Measurements from ENCODE around the gene NADK. TPM values are rescaled to one million over a fixed set of nuclear protein-coding genes. Genes with fewer than 3 reads are reported as not detected.

NADK gene
- total and polyA plus RNA-seq, 7 donors: 14.5 to 37.7 (median 24.7) TPM

- Histone ChIP-seq H3K4me1 (peaks cover 23% of the 10 kb centered on the region), H3K4me3 (no peak overlapping the region)
Measured at GRCh38 chr1:1783320-1783719, 5.0 kb upstream of the NADK start.

GRCh38 chr1:1782399-1783221, 4.3 kb upstream of the NADK start:
- peak in 3 of 4 donors; percentile 8 to 32 (median 8) for ATAC-seq
- H3K4me1 ChIP-seq: peaks cover 22% of the 10 kb centered on the region

More at GRCh38 chr1:1783320-1783719, 5.0 kb upstream of the NADK start:
- peaks cover 0 to 37% of the 10 kb centered on the region in 2 donors for H3K36me3 ChIP-seq (ENCODE audit: insufficient read depth in 1 of 2, low read depth in 1 of 2)
- intact Hi-C loops (cut with DNase I): no loop called here
- H3K27ac ChIP-seq: peak overlapping the region; percentile 50
- no peaks in the 10 kb centered on the region for H3K27me3 ChIP-seq (ENCODE audit: insufficient read depth in 3 of 3, low read length in 2 of 3)
- H3K9me3 ChIP-seq: no peaks in the 10 kb centered on the region
- 79 to 81% (median 80%) methylated on average over 8 of the region's 8 CpGs for WGBS, 3 donors
- TF ChIP-seq CTCF (IDR thresholded peaks at IDR 0.05): no peak
- ATAC-seq (no peak), DNase-seq (peak in 1 of 2 donors; percentile 46)

GRCh38 chr1:1781526-1781903, 3.2 kb upstream of the NADK start:
- Histone ChIP-seq H3K36me3 (ENCODE audit: insufficient read depth in 1 of 2, low read depth in 1 of 2) (peaks cover 0 to 19% of the 10 kb centered on the region in 2 donors), H3K4me1 (peaks cover 30% of the 10 kb centered on the region), H3K9me3 (no peaks in the 10 kb centered on the region), H3K4me3 (no peak overlapping the region), H3K27me3 (ENCODE audit: insufficient read depth in 3 of 3, low read length in 2 of 3) (no peaks in the 10 kb centered on the region), H3K27ac (no peak overlapping the region)
- no peak for ATAC-seq
- WGBS, 3 donors: 65 to 76% (median 70%) methylated on average over 7 of the region's 7 CpGs
- peak in 1 of 2 donors; percentile 39 for DNase-seq
- intact Hi-C loops (cut with DNase I): no loop called here
- TF ChIP-seq CTCF (IDR thresholded peaks at IDR 0.05): no peak

More at GRCh38 chr1:1782399-1783221, 4.3 kb upstream of the NADK start:
- Histone ChIP-seq H3K36me3 (ENCODE audit: insufficient read depth in 1 of 2, low read depth in 1 of 2) (peaks cover 0 to 30% of the 10 kb centered on the region in 2 donors), H3K9me3 (no peaks in the 10 kb centered on the region), H3K27ac (peak overlapping the region; percentile 50), H3K27me3 (ENCODE audit: insufficient read depth in 3 of 3, low read length in 2 of 3) (no peaks in the 10 kb centered on the region), H3K4me3 (peak overlapping the region; percentile 45)
- WGBS, 3 donors: 5 to 6% (median 5%) methylated on average over 34 to 36 of the region's 36 CpGs
- intact Hi-C loops (cut with DNase I): no loop called here
- peak; percentile 72 to 79 for DNase-seq
- no peak for TF ChIP-seq CTCF (IDR thresholded peaks at IDR 0.05)

GRCh38 chr1:1780598-1781525, 2.6 kb upstream of the NADK start:
- H3K36me3 ChIP-seq (ENCODE audit: insufficient read depth in 1 of 2, low read depth in 1 of 2): peaks cover 0 to 18% of the 10 kb centered on the region in 2 donors
- intact Hi-C loops (cut with DNase I): no loop called here
- WGBS, 3 donors: 67 to 80% (median 77%) methylated on average over 7 of the region's 7 CpGs
- H3K4me1 ChIP-seq: peaks cover 37% of the 10 kb centered on the region
- no peaks in the 10 kb centered on the region for H3K27me3 ChIP-seq (ENCODE audit: insufficient read depth in 3 of 3, low read length in 2 of 3)
- no peaks in the 10 kb centered on the region for H3K9me3 ChIP-seq
- DNase-seq (peak in 1 of 2 donors; percentile 44), ATAC-seq (no peak)
- no peak for TF ChIP-seq CTCF (IDR thresholded peaks at IDR 0.05)
- H3K27ac ChIP-seq: peak overlapping the region; percentile 23
- no peak overlapping the region for H3K4me3 ChIP-seq
